Upper lobe of right lung (tissue), 1 donor: ENCODE data around the gene NTM. TPM values are rescaled to one million over a fixed set of nuclear protein-coding genes. Genes with fewer than 3 reads are reported as not detected.

ENCODE experiments used
- ATAC-seq: fragments of 200-7000 bp; cut with Tn5 transposase; one replicate; pipeline ENCODE4 v1.9.1; 2020; ENCODE audit warnings: mild to moderate bottlenecking, moderate library complexity
- DNase-seq: peaks from one replicate; pipeline ENCODE4 v3.0.0-alpha.2; 2020
- H3K27ac ChIP-seq: fragments of 200-600 bp; one replicate; pipeline ENCODE4 v1.8.0; 2022
- H3K27me3 ChIP-seq: fragments of 200-600 bp; one replicate; pipeline ENCODE4 v1.8.0; 2022; ENCODE audit warnings: mild to moderate bottlenecking
- H3K36me3 ChIP-seq: fragments of 200-600 bp; one replicate; pipeline ENCODE4 v1.8.0; 2022
- H3K4me1 ChIP-seq: fragments of 200-600 bp; one replicate; pipeline ENCODE4 v1.8.0; 2022
- H3K4me3 ChIP-seq: fragments of 200-600 bp; one replicate; pipeline ENCODE4 v1.8.0; 2022; ENCODE audit warnings: mild to moderate bottlenecking
- H3K9me3 ChIP-seq: fragments of 200-600 bp; one replicate; pipeline ENCODE4 v1.8.0; 2022
- CTCF ChIP-seq: fragments of 200-600 bp; IDR thresholded peaks from one replicate; pipeline ENCODE4 v1.8.0; 2022; ENCODE audit warnings: antibody characterized with exemption
- intact Hi-C: fragments of 100-400 bp; cut with DNase I; formaldehyde crosslinking; loops from one replicate; pipeline ENCODE4 v1.11.0; 2022
- total RNA-seq: library from RNA; stranded (reverse); fragmentation: NEBNext Ultra II Directional; extraction: Animal tissue kit (Norgen Biotek cat#: 25700); gene quantifications from one replicate; pipeline ENCODE4 v1.2.1, GENCODE V29; 2021
- donor health status: DM: no; HTN: yes; CAD: no; lungs with severe emphysema.

Gene NTM
- total RNA-seq, 1 donor from 2014 or later: 3.7 TPM

DNA sequence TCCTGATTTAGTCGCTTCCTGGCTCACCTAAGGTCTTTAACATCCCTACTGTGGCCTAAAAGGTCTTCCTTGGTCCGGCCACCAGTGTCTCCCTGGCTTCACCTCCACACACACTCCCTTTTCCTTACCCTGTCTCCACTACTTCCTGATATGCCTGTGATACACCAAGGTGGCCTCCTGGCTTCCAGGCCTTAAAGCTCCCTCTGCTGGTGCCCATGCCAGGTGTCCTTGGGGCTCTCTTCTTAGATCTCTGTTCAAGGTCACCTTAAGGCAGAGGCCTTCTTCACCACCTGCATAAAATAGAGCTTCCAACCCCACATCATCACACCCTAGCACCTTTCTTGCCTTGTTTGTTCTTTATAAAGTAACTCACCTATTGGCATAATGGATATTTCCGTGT lies 787.7 kb downstream of the NTM start:
- no peak for DNase-seq

GRCh38 chr11:132158696-132159095 lies 788.3 kb downstream of the NTM start:
- Histone ChIP-seq H3K4me3 (no peak overlapping the region), H3K9me3 (no peaks in the 10 kb centered on the region), H3K27ac (no peak overlapping the region), H3K4me1 (no peaks in the 10 kb centered on the region), H3K36me3 (no peaks in the 10 kb centered on the region), H3K27me3 (no peaks in the 10 kb centered on the region)
- intact Hi-C loops: no loop called here
- ATAC-seq: no peak
- no peak for TF ChIP-seq CTCF
- DNase-seq: no peak

More for the DNA sequence above, 787.7 kb downstream of the NTM start:
- no peaks in the 10 kb centered on the region for H3K9me3 ChIP-seq
- H3K27me3 ChIP-seq: no peaks in the 10 kb centered on the region
- H3K4me1 ChIP-seq: no peaks in the 10 kb centered on the region
- no peaks in the 10 kb centered on the region for H3K36me3 ChIP-seq
- no peak overlapping the region for H3K27ac ChIP-seq
- ATAC-seq: peak; percentile 61
- intact Hi-C loops: no loop called here
- no peak overlapping the region for H3K4me3 ChIP-seq
- peak; percentile 21 for TF ChIP-seq CTCF

DNA sequence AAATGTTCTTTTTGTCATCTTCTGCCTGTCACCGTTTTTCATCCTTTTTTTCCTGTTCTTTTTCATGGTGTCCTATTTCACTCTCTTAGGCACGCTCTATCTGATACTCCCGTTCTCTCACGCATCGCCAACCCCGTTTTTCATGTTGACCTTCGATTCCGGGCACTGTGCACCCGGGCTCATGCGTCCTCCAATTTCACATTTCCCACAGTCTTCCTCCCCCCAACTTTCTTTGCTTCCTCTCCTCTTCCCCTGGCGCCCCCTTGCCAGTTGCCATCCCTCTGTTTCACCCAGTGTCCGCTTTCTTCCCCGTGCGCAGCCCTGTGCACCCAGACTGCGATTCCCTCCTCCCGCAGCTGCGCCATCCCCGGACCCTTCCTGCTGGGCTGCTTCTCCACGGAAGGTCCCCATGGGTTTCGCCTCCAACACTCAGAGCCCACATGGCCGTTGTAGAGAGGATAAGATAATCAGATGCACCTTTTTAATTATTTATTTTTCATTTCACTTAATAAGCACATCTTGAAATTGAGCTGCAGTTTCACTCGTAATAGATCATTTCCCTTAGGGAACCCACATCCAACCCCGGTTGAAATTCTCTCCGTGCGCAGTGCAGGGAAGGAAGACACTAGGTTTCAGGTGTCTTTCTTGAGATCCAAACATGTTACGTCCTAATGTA lies 791.1 kb downstream of the NTM start:
- H3K27ac ChIP-seq: no peak overlapping the region
- no peaks in the 10 kb centered on the region for H3K36me3 ChIP-seq
- DNase-seq (no peak), ATAC-seq (no peak)
- H3K9me3 ChIP-seq: no peaks in the 10 kb centered on the region
- intact Hi-C loops: no loop called here
- no peaks in the 10 kb centered on the region for H3K4me1 ChIP-seq
- TF ChIP-seq CTCF: no peak
- H3K27me3 ChIP-seq: no peaks in the 10 kb centered on the region
- H3K4me3 ChIP-seq: no peak overlapping the region

DNA sequence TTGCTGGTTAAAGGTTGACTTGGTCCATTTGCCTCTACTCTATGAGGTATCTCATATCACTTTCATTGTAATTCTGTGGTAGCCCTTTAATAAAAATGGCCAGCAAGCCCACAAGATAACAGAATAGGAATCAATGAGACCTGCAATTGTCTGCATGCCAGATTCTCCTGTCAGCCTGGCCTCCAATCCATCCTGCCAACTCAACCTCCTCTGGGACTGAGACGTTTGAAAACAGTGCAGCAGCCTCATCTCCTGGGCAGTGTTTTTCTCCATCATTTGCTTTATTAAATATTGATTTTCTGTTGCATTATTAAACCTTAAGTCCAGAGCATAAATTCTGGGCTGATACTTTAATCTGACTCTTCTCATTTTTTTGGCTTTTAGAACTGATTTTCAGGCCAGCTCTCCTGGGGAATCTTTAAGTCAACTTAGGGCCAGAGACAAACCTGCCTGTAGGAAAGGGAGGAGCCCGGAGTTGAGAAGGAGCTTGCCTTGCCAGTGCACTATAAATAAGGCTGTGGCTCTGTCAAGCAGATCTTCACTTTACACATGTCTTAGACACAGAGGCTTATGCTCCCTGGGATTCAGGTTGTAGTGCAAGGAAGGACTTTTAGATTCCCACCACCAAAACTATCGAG lies 798.0 kb downstream of the NTM start:
- Histone ChIP-seq H3K4me1 (no peaks in the 10 kb centered on the region), H3K36me3 (no peaks in the 10 kb centered on the region), H3K9me3 (no peaks in the 10 kb centered on the region), H3K4me3 (no peak overlapping the region), H3K27me3 (no peaks in the 10 kb centered on the region), H3K27ac (no peak overlapping the region)
- DNase-seq: no peak
- TF ChIP-seq CTCF: no peak
- intact Hi-C loops: no loop called here
- no peak for ATAC-seq

DNA sequence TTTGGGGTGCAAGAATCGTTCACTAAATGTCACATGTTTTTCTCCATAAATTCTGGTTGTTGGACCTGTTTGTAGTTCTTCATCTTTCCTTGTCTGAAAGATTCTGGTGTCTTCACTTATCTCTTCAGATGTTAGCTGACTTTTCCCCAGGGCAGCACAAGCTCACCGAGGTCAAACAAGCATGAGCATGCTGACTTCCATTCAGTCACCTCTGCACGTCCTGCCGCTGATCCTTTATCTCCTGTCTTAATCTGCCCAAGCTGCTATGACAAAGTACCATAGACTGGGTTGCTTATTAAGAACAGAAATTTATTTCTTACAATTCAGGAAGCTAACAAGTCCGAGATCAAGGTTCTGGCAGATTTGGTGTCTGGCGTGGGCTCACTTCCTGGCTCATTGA lies 800.6 kb downstream of the NTM start:
- no peak overlapping the region for H3K27ac ChIP-seq
- no peaks in the 10 kb centered on the region for H3K9me3 ChIP-seq
- H3K36me3 ChIP-seq: no peaks in the 10 kb centered on the region
- intact Hi-C loops: no loop called here
- DNase-seq (no peak), ATAC-seq (no peak)
- H3K4me1 ChIP-seq: no peaks in the 10 kb centered on the region
- no peak overlapping the region for H3K4me3 ChIP-seq
- no peaks in the 10 kb centered on the region for H3K27me3 ChIP-seq
- no peak for TF ChIP-seq CTCF
